ENCODE results near the gene CPNE6.
"Not testable (repeated sequence)": the region's sequence is repeated elsewhere in the genome, so short reads cannot be mapped to it uniquely, and the experiment has no call there.

CPNE6 gene

DNA sequence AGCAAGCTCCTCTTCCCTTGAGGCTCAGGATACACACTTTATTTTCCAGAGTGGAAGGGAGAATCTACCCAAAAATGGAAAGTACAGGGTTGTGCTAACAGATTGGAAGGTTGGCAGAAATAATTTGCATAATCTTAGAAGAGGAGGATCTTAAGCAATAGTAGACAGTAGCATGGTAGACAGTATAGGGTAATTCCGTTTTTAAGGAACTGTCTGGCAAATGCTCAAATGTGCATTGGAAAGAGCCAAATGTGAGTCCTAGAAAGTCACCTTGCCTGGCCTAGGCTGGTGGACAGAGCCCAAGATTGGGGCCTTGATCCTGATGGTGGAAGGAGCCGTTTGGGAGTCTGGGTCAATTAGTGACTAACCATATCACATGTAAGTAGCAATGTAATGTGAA is 32.7 kb upstream of the CPNE6 start:
- no peak overlapping the region for H3K27ac ChIP-seq
- TF ChIP-seq, protein P1, sequence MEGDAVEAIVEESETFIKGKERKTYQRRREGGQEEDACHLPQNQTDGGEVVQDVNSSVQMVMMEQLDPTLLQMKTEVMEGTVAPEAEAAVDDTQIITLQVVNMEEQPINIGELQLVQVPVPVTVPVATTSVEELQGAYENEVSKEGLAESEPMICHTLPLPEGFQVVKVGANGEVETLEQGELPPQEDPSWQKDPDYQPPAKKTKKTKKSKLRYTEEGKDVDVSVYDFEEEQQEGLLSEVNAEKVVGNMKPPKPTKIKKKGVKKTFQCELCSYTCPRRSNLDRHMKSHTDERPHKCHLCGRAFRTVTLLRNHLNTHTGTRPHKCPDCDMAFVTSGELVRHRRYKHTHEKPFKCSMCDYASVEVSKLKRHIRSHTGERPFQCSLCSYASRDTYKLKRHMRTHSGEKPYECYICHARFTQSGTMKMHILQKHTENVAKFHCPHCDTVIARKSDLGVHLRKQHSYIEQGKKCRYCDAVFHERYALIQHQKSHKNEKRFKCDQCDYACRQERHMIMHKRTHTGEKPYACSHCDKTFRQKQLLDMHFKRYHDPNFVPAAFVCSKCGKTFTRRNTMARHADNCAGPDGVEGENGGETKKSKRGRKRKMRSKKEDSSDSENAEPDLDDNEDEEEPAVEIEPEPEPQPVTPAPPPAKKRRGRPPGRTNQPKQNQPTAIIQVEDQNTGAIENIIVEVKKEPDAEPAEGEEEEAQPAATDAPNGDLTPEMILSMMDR (IDR thresholded peaks at IDR 0.05): no peak
- TF ChIP-seq ZFX (IDR thresholded peaks at IDR 0.05; ENCODE audit: borderline replicate concordance): no peak

DNA sequence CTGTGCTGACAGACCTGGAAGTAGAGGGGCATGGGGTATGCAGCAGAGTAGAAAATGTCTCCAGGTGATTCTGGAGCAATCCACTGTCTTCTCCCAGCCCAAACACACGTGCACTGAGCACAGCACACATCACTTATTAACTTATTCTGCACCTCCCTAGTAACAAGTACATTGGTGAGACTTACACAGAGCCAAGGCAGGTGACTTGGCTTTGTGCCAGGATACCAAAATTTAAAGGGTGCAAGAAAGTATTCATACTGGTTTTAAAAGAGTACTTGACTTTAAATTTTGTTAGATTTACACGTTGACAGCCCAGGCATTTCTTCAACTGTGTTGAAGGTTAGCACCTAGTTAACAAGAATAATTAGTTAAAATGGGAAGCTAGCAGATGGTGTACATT is 30.7 kb upstream of the CPNE6 start:
- TF ChIP-seq, protein P1 (IDR thresholded peaks at IDR 0.05): no peak
- TF ChIP-seq ZFX (IDR thresholded peaks at IDR 0.05; ENCODE audit: borderline replicate concordance): no peak
- no peak overlapping the region for H3K27ac ChIP-seq

DNA sequence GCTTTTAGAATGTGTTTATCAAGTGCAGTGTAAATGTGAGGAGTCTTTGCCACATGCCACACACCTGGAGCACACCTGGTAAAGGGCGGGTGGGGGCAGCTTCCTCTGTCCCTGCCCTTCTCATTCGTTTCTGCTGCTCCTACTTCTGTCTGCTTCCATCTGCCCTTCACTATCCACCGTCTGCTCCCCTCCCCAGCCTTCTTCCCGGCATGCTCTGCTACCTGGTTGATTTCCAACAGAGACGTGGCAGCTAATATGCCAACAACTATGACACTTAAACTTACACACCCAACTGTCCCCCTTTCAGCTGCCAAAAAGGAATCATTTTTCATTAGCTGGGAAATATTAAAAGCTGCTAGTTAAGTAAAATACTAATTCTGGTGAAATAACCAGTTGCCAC is 28.6 kb upstream of the CPNE6 start:
- TF ChIP-seq ZFX (IDR thresholded peaks at IDR 0.05; ENCODE audit: borderline replicate concordance): no peak
- TF ChIP-seq, protein P1 (IDR thresholded peaks at IDR 0.05): no peak
- H3K27ac ChIP-seq: no peak overlapping the region

DNA sequence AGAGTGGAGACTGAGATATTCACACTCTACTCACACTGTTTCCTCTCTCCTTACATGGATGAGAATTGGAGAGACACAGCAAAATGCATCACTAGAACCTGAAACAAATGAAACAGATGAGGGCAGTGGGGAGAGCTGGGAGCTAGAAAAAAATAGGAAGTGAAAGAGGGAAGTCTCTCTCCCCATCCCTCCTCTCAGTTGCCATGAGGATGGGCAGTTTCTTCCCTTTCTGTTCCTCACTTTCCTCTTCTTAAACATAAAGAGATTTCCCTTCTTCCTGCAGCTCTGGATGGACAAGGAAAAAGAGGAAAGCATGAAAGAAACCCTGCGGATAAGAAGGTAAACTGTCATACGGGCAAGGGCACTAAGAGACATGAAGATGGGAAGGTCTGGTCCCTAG is 22.4 kb upstream of the CPNE6 start:
- not testable (repeated sequence) for H3K27ac ChIP-seq

DNA sequence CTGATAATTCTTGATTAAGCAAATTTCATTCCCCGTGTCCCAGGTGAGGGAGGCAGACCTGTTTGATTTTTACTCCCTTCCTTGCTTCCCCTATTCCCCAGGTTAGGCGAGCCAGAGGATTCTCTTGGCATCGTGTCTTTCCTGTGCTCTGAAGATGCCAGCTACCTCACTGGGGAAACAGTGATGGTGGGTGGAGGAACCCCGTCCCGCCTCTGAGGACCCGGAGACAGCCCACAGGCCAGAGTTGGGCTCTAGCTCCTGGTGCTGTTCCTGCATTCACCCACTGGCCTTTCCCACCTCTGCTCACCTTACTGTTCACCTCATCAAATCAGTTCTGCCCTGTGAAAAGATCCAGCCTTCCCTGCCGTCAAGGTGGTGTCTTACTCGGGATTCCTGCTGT is 20.6 kb upstream of the CPNE6 start:
- H3K27ac ChIP-seq: not testable (repeated sequence)

DNA sequence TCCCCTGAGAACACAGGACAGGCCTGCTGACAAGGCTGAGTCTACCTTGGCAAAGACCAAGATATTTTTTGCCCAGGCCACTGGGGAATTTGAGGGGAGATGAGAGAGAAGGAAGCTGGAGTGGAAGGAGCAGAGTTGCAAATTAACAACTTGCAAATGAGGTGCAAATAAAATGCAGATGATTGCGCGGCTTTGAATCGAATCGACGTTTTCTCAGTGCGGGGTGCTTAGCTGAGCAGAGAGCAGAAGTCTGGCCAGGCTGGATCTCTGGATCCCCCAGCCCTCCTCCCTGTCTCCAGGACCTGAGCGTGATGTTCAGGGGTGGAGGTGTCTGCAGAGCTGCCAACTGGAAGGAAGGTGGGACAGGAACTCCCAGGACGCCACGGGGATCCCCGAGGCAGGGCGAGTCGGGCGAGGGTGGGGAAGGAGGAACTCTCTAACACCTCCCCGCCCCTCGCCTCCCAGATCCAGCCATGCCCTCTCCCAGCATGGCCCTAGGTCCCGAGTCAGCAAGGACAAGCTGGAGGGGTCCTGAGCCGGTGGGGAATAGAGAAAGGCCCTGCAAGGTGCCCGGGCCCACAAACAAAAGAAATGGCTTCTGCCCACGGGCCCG is 20.1 kb upstream of the CPNE6 start:
- TF ChIP-seq, protein P1 (IDR thresholded peaks at IDR 0.05): no peak
- no peak for TF ChIP-seq ZFX (IDR thresholded peaks at IDR 0.05; ENCODE audit: borderline replicate concordance)
- H3K27ac ChIP-seq: peak overlapping the region; percentile 49

DNA sequence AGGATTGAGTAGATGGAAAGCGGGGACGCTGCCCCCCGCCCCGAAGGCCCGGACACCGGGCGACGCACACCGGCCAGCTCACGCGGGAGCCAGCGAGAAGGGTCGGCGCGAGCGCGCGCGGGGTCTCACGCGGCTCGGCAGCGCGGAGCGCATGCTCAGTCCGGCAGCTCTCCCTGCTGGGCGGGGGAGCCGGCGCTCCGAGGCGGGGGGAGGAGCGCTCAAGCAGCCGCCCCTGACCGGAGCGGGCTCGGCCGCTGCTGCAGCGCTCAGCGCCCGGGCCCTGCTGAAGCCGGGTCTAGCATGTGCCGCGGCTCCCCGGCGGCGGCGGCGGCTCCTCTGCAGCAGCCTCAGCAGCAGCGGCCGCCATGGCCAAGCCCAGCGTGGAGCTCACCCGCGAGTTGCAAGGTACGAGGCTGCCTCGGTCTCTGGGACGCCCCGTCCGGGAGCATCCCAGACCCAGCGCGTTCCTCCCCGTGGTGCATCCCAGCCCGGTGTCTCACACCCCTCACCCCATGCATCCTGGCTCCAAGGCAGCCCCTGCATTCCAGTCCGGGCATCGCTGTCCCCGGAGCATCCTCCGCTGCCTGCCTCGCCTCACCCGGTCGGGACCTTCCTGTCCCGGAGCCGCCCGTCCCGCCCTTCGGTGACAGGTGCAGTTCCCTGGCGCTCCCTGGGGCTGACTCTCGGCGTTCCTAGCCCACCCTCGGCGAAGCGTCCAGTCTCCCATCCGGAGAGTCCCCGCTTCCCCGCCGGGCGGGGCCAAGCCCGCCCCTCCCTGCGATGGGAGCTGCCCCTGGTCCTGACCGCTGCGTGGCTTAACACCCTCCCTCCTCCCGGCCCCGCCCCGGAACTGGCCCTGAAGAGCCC is 19.3 kb upstream of the CPNE6 start, which contains the start of gene CARMIL3:
CARMIL3 (plus strand) TSS at position 221 of the 867 bp plus-strand sequence; CDS start at position 366, 145 bp downstream.
- H3K27ac ChIP-seq: peak within 1 kb of the TSS; percentile 49
- TF ChIP-seq ZFX (IDR thresholded peaks at IDR 0.05; ENCODE audit: borderline replicate concordance): no peak
- TF ChIP-seq, protein P1 (IDR thresholded peaks at IDR 0.05): no peak
